ENCODE data around the gene ZNF264.

DNA sequence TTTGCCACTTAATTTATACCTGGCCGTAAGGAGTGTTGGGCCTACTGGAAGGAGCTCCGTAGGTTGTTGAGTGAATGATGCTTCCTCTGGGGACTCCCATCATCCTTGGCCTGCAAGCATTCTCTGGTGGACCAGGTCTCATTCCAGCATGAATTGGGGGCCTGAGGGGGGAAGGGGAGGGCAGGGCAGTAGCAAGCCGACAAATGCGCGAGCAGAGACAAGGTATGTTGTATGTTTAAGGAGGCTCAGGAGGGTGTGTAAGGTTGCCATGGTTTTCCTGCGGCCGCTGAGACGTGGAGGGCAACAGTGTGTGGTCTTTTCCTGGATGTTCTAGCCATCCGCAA lies 749 bp downstream of the ZNF264 start:
- TF ChIP-seq, protein P1, sequence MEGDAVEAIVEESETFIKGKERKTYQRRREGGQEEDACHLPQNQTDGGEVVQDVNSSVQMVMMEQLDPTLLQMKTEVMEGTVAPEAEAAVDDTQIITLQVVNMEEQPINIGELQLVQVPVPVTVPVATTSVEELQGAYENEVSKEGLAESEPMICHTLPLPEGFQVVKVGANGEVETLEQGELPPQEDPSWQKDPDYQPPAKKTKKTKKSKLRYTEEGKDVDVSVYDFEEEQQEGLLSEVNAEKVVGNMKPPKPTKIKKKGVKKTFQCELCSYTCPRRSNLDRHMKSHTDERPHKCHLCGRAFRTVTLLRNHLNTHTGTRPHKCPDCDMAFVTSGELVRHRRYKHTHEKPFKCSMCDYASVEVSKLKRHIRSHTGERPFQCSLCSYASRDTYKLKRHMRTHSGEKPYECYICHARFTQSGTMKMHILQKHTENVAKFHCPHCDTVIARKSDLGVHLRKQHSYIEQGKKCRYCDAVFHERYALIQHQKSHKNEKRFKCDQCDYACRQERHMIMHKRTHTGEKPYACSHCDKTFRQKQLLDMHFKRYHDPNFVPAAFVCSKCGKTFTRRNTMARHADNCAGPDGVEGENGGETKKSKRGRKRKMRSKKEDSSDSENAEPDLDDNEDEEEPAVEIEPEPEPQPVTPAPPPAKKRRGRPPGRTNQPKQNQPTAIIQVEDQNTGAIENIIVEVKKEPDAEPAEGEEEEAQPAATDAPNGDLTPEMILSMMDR (IDR thresholded peaks at IDR 0.05), result no peak
- TF ChIP-seq SIN3A (IDR thresholded peaks at IDR 0.05; ENCODE audit: borderline replicate concordance, insufficient read depth, low read depth, low read length) (no peak), POLR2AphosphoS5 (IDR thresholded peaks at IDR 0.05; ENCODE audit: low read depth, low read length) (no peak)
